GM21515 (cell line): ENCODE measurements around the gene CTSL.

Source experiments
- ATAC-seq: cut with Tn5 transposase; IDR thresholded peaks from one replicate; pipeline ENCODE4 v1.9.1; 2021; ENCODE audit not compliant: unreplicated experiment

CTSL gene

DNA sequence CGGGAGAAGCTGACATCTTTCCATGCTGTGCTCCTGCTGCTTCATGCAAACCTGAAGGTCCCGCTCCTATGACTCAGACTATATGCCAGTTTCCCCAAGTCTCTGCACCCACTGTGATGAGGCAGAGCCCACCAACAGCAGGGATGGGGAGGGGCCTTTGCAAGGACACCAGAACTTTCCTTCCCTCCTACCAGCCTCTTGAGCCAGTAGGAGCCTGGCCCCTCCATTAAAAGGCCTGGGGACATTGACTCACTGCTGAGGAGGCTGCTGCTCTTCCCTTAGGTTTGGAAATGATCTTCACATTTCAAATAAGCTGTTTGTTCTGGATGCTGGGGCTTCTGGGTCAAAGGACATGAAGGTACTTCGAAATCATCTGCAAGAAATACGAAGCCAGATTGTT, 26.1 kb upstream of the CTSL start:
- ATAC-seq: no peak

- ATAC-seq: no peak
Measured at GRCh38 chr9:87701491-87701890, 24.4 kb upstream of the CTSL start.

DNA sequence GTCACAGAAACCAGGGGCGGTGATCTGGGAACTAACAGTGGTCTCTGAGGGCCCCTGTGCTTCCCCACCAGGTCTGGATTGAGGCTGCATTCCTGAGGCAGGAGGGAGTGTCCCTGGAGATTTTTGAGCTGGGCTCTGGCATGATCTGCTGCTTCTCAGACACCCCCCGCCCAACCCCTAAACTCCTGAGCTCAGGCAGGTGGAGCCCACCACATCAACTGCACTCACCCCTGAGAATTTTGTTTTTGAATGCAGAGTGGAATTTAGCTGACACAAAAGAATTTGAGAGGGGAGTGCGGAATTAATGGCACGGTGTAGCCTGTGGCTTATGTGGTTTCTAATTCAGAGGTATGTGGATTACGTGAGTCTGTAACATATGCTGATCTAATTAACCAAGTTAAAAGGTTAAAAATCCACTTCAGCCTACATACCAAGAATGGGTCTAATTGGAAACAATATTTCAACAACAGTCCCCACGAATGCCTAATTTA, 23.9 kb upstream of the CTSL start:
- no peak for ATAC-seq

GRCh38 chr9:87702921-87703320, 23.0 kb upstream of the CTSL start:
- no peak for ATAC-seq

- no peak for ATAC-seq
Measured at GRCh38 chr9:87703636-87704276, 22.2 kb upstream of the CTSL start.

DNA sequence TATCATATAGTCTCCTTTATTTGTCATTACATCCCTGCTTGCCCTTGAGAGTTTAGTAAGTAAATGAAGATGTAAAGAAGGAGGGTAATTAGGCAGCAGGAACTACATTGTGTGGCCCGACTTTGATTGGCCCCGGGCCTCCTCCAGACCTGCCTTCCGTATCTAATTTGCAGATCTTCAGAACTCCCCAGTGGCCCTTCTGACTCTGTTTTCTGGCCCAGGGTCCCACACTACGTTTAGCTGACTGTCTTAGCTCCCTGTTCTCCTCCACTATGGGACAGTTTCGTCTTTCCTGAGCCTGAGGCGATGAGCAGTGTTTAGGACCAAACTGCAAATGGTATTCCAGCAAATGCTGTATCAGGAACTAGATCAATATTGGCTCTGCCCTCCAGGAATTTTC, 21.6 kb upstream of the CTSL start:
- ATAC-seq: no peak

- ATAC-seq: no peak
Measured at GRCh38 chr9:87706066-87706739, 19.7 kb upstream of the CTSL start.

- no peak for ATAC-seq
Measured at GRCh38 chr9:87707805-87708506, 18.0 kb upstream of the CTSL start.

- no peak for ATAC-seq
Measured at GRCh38 chr9:87708546-87708945, 17.4 kb upstream of the CTSL start.

- no peak for ATAC-seq
Measured at GRCh38 chr9:87708986-87709728, 16.8 kb upstream of the CTSL start.

DNA sequence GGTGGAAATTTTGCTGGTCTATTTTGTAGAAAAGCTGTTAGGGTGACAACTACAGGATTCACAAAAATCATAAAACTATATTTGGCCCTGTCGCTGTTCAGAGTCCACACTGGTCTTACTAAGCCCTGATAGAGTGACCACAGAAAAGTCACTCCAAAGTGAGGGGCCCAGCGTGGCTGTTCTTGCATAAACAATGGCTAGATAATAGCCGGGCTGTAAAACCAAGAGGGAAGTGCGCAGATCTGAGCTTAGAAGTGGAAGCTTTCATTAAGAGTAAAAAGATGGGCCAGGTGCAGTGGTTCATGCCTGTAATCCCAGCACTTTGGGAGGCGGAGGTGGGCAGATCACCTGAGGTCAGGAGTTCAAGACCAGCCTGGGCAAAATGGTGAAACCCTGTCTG, 15.5 kb upstream of the CTSL start:
- no peak for ATAC-seq

DNA sequence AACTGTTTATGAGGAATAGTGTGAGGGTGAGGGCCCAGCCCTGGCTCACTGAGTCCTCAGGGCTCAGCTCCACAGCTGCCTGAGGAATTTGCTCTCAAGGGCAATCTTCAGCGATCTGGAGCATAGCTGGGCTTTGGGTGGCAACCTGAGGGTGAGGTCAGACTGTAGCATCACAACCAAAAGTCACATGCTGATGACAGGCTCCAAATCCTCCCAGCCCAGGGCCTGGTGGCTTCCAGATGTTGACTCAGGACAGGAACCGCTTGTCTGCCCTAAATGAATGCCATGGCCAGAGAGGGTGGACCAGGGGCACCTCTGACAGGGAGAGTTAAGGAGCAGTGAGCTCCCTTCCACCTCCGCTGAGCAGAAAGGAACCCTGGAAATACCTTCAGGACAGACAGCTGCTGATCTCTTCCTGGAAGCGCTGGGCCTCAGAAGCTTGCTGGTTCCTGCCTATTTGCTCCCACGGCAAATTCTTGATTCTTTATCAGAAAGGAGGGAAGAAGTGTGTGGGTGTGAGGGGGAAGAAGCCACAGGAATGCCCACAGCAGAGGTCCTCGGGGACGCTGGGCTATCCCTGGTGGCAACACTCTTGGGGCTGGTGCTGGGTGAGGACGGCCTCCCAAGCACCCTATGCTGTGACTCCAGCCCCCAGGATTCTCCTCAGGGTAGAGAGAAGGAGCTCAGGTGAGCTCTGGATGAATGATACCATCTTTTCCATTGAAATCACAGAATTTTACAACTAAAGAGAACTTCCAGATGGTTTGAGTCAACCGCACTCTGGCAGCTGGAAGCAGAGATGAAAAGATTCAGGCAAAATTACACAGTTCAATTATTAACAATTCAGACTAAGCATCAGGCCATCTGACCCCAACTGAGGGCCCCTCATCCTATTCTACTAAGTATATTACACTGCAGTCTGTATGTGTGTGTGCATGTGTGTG, 13.8 kb upstream of the CTSL start:
- no peak for ATAC-seq

GRCh38 chr9:87712801-87713277, 13.1 kb upstream of the CTSL start:
- no peak for ATAC-seq

GRCh38 chr9:87713278-87713987, 12.5 kb upstream of the CTSL start:
- no peak for ATAC-seq

DNA sequence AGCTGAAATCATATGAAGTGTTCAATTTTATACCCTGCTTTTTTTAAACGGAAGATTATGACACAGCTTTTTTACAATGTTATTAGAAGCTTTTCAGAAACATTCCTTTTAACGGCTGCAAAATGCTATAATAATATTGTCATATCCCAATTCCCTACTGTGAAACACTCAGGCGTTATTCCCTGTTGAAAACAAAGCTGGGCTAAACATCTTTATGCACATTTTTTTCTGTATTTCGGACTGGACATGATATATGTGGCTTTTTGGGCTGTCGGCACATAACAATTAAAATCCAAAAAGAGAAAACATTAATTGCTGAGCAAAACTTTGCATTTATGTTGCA, 12.0 kb upstream of the CTSL start:
- ATAC-seq: no peak

DNA sequence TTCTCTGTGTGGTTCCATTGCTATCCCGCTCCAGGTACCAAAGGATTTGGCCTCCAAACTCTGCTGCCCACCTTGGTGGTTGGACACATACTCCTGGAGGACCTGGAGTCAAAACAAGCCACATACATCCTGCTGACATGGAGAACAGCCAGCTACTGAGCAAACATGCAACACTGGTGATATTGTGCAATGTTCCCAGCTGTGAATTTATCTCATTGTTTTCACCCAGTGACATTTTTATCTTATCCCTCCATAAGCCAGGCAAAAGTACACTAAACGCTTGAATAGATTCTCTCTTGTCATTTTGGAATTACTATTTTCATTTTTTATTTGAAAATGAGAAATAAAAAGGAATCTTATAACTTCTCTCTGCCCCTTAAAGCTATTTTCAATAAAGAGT, 11.1 kb upstream of the CTSL start:
- no peak for ATAC-seq

- no peak for ATAC-seq
Measured at GRCh38 chr9:87716141-87716540, 9.8 kb upstream of the CTSL start.

DNA sequence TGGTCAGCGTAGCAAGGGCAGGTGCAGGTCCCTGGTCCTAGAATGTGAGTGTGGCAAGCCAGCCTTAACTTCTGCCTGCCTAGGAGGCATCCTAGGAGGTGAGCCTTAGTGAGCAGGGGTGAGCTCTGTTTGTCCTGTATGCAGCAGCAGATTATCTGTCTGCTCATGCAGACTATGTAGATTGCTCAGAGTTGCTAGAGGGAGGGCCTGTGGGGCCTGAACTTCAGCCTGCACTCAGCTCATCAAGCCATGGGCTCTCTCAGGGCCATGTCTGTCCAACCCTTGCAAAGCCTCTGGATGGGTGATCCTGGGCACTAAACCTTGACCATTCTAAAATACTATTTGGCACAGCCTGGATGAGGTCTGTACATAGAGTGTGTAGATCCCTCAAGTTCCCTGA, 8.5 kb upstream of the CTSL start:
- ATAC-seq: no peak

DNA sequence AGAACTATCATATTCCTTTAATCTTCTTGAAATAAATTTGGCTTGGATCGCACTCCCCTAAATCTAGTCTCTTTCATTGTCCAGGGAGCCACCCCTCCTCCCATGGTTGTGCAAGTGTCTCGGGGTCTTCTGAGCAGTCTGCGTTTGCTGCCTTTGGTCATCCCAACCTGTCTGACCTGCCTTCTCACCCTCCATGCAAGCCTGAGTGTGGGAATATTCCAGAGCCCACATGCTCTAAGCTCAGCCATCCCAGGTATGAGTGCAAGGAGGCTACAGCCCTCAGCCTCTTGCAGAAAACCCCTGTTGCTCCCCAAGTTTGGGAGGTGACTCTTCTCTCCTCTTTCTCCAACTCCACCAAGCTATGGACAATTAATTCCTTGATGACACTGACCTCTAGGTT, 7.7 kb upstream of the CTSL start:
- no peak for ATAC-seq
